Mucosa of rectum (tissue), 2 donors: ENCODE measurements around the gene CDH22.

Source experiments
- H3K27ac ChIP-seq, 2 donors: one replicate each; pipeline ENCODE4 v1.7.0; 2013; ENCODE audit warnings: inconsistent platforms in 2 of 2, low read depth in 2 of 2, low read length in 2 of 2
- H3K27me3 ChIP-seq, 2 donors: one replicate each; pipeline ENCODE4 v1.7.0; 2013; ENCODE audit warnings: low read length in 2 of 2; ENCODE audit not compliant: control insufficient read depth in 2 of 2, insufficient read depth in 2 of 2
- H3K36me3 ChIP-seq, 2 donors: one replicate each; pipeline ENCODE4 v1.7.0; 2013; ENCODE audit warnings: low read length in 2 of 2; ENCODE audit not compliant: control insufficient read depth in 2 of 2, insufficient read depth in 2 of 2
- H3K4me1 ChIP-seq, 2 donors: one replicate each; pipeline ENCODE4 v1.7.0; 2013; ENCODE audit warnings: low read length in 2 of 2, mild to moderate bottlenecking in 1 of 2; ENCODE audit not compliant: control insufficient read depth in 2 of 2, insufficient read depth in 2 of 2
- H3K4me3 ChIP-seq, 2 donors: one replicate each; pipeline ENCODE4 v1.7.0; 2013; ENCODE audit warnings: low read length in 2 of 2
- H3K9ac ChIP-seq, 2 donors: one replicate each; pipeline ENCODE4 v1.7.0; 2013; ENCODE audit warnings: low read length in 2 of 2, low read depth in 1 of 2, mild to moderate bottlenecking in 1 of 2
- H3K9me3 ChIP-seq, 2 donors: one replicate each; pipeline ENCODE4 v1.7.0; 2013; ENCODE audit warnings: low read length in 2 of 2; ENCODE audit not compliant: control insufficient read depth in 2 of 2
- donor health status: healthy.
- donor health status: Normal muscosa, but diverticular disease.

Gene CDH22

GRCh38 chr20:46230801-46231282 lies 77.5 kb downstream of the CDH22 start:
- H3K4me3 ChIP-seq, result no peak overlapping the region
- H3K9ac ChIP-seq, result no peak overlapping the region
- no peaks in the 10 kb centered on the region for H3K36me3 ChIP-seq
- H3K27me3 ChIP-seq, result peaks cover 0 to 2% of the 10 kb centered on the region in 2 donors
- no peaks in the 10 kb centered on the region for H3K4me1 ChIP-seq
- H3K9me3 ChIP-seq, result no peaks in the 10 kb centered on the region
- no peak overlapping the region for H3K27ac ChIP-seq

DNA sequence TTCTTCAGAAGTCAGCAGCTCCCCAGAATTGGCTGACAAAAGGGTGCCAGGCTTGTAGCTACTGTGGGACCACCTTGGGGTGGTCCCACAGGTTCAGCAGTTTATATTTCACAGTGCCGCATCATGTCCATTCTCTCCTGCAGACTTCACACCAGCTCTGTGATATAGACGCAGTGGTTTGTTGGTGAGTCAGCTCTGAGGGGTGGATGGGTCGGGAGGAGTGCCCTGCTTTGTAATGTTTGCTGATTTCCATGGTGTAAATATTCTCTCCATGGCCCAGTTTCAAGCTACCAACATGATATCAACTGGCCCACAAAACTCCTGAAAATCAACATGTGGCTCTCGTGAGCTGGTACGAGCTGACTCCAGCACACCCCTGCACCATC lies 78.2 kb downstream of the CDH22 start:
- Histone ChIP-seq H3K9ac (no peak overlapping the region), H3K4me1 (no peaks in the 10 kb centered on the region), H3K27me3 (peaks cover 0 to 2% of the 10 kb centered on the region in 2 donors), H3K36me3 (no peaks in the 10 kb centered on the region), H3K27ac (no peak overlapping the region), H3K4me3 (no peak overlapping the region), H3K9me3 (no peaks in the 10 kb centered on the region)

DNA sequence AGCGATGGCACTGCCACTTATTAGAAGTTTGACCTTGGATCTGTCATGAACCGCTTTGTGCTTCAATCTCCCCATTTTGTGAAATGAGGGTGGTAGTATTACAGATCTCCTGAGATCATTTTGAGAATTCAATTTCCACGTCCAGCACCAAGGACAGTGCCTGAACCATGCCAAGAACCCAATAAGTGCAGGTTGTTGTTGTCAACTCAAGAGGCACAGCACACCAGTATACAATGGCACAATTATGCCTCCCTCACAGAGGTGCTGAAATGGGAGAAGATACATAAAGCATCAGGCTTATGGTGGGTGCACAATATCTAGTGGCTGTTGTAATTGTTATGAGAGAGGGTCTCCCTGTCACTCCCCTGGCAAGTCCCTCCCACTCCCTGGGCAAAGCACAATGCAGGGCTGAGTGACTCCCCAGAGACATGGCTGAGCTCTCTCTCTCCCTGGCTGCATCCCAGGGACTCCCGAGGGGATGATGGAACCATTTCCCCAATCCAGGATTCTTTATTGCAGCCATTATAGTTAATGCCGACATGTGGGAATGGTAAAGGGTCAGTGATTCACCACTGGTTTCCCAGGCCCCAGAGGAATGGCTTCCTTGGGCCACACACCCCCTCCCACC lies 78.7 kb downstream of the CDH22 start:
- Histone ChIP-seq H3K36me3 (no peaks in the 10 kb centered on the region), H3K4me3 (no peak overlapping the region), H3K27ac (no peak overlapping the region), H3K9ac (no peak overlapping the region), H3K9me3 (no peaks in the 10 kb centered on the region), H3K4me1 (no peaks in the 10 kb centered on the region), H3K27me3 (peaks cover 0 to 2% of the 10 kb centered on the region in 2 donors)

GRCh38 chr20:46228670-46229069 lies 79.6 kb downstream of the CDH22 start:
- Histone ChIP-seq H3K27ac (no peak overlapping the region), H3K4me1 (no peaks in the 10 kb centered on the region), H3K4me3 (no peak overlapping the region), H3K9ac (no peak overlapping the region), H3K27me3 (peaks cover 0 to 2% of the 10 kb centered on the region in 2 donors), H3K36me3 (no peaks in the 10 kb centered on the region), H3K9me3 (no peaks in the 10 kb centered on the region)

DNA sequence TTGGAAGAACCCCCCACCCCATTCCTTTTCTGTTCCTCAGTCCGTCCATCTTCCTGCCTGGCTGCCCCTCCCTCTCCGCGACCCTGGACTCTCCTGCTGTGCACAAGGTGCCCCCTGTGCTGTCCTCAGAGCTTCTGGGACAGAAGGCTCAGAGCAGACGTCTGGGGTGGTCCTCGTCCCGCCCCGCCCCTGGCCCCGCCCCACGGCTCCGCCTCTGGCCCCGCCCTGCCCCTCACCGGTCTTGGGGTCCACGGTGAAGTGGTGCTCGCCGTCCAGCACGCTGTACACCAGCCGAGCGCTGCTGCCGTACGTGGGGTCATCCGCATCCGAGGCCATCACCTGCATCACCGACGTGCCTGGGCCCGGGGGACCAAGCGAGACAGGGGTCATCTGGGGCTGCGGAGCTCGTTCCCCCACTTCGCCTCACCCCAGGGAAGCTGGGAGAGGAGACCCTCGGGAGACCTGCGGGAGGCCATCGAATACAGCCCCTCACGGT lies 81.0 kb downstream of the CDH22 start:
- H3K27me3 ChIP-seq, result no peaks in the 10 kb centered on the region
- no peaks in the 10 kb centered on the region for H3K9me3 ChIP-seq

DNA sequence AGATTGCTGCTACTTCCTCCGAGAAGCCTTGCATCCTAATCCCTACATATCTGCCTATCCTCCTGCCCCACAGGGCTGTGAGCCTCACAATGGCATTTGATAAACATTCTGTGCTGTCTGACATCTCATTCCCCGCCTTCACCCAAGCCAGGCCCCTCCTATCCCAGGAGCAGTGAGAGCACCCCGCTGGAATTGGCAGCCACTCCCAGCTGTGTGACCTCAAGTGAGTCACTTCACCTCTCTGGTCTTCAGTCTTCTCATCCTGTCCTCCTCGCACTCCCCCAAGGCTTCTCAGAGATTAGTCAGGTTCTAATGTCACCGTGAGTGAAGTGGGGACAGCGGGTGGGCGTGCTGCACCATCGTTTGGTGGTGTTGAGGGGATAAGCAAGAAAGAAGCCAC lies 81.7 kb downstream of the CDH22 start:
- no peaks in the 10 kb centered on the region for H3K36me3 ChIP-seq
- no peak overlapping the region for H3K27ac ChIP-seq
- H3K9ac ChIP-seq, result no peak overlapping the region
- no peaks in the 10 kb centered on the region for H3K4me1 ChIP-seq
- no peaks in the 10 kb centered on the region for H3K9me3 ChIP-seq
- no peaks in the 10 kb centered on the region for H3K27me3 ChIP-seq
- no peak overlapping the region for H3K4me3 ChIP-seq

More for the DNA sequence above, 81.0 kb downstream of the CDH22 start:
- H3K27ac ChIP-seq, result no peak overlapping the region
- no peak overlapping the region for H3K4me3 ChIP-seq
- no peak overlapping the region for H3K9ac ChIP-seq
- no peaks in the 10 kb centered on the region for H3K4me1 ChIP-seq
- H3K36me3 ChIP-seq, result no peaks in the 10 kb centered on the region

DNA sequence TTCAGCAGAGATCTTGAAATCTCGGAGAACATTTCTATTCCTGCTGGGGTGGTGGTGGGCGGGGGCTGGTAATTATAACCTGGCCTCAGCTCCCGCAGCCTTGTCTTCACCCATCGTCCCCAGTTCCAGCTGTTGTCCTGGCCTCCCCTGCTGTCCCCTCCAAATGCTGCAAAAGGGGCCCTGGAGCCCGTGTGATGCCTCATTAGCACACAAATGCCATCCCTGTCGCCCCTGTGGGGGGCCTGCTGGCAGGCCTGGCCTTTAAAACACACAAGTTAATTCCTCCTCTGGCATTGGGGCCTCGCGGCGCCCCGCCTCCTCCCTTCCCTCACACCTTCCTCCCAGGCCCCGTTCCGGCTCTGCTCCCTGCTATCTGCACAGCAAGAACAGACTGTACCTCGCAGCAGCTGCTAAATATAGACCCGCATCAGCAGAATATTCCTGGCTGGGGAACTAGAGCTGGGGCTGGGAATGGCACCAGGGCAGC lies 85.7 kb downstream of the CDH22 start:
- Histone ChIP-seq H3K27ac (no peak overlapping the region), H3K4me1 (no peaks in the 10 kb centered on the region), H3K36me3 (no peaks in the 10 kb centered on the region), H3K4me3 (no peak overlapping the region), H3K9me3 (no peaks in the 10 kb centered on the region), H3K9ac (no peak overlapping the region), H3K27me3 (peaks cover 0 to 3% of the 10 kb centered on the region in 2 donors)

DNA sequence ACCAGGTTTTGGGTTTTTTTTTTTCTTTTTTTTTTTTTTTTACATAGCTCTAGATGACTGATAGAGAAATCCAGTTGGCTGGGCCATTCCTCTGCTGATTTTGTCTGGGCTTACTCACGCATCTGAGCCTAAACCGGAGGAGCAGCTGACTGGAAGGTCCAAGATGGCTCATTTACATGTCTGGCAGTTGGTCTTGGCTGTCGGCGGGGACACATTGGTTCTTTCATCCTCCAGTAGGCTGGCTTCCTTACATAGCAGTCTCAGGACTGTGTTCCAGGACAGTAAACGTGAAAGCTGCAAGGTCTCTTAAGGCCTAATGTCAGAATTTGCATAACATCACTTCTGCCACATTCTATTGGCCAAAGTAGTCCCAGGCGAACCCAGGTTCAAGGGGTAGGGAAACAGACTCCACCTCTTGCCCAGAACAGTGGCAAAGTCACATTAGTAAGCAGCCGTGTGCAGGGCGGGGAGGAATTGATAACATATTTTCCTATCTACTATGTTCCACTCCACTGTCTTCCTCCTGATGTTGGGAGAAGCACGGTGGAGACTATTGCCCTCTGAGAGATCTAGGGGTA lies 87.0 kb downstream of the CDH22 start:
- Histone ChIP-seq H3K4me3 (no peak overlapping the region), H3K4me1 (no peaks in the 10 kb centered on the region), H3K27ac (no peak overlapping the region), H3K27me3 (peaks cover 0 to 3% of the 10 kb centered on the region in 2 donors), H3K9ac (no peak overlapping the region), H3K36me3 (no peaks in the 10 kb centered on the region), H3K9me3 (no peaks in the 10 kb centered on the region)

DNA sequence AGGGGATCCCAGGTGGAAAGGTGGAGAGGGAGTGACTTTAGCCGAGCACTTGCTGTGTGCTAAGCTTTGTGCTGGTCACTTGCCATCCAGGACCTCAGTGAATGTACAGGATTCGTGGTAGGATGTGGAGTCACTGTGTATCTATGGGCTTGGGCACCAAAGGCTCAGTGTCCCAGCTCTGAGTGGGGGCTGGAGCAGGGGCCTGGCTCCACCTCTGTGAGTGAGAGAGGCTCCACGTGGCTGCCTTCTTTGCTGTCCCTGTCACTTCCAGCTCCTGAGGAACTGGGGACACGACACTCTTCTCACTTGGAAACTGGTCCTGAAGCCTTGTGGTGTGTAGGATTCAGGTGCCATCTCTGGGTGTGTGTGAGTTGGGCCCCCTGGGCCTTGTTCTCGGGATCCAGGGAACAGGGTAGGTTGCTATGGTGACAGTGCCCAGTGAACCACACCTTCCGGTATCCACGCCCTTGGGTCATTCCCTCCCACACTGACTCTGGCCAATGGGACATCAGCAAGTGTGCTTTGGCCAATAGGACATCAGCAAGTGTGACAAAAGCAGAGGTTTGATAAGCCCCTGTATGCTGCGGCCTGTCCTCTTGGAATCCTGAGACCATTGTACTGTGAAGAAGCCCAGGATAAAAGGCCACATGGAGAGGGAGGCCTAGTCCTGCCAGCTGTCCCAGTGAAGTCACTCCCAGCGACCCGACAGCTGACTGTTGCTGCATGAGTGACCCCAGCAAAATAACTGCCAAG lies 87.7 kb downstream of the CDH22 start:
- Histone ChIP-seq H3K27me3 (peaks cover 0 to 3% of the 10 kb centered on the region in 2 donors), H3K4me3 (no peak overlapping the region), H3K9ac (no peak overlapping the region), H3K36me3 (no peaks in the 10 kb centered on the region), H3K27ac (no peak overlapping the region), H3K4me1 (no peaks in the 10 kb centered on the region), H3K9me3 (no peaks in the 10 kb centered on the region)

GRCh38 chr20:46219920-46220319 lies 88.4 kb downstream of the CDH22 start:
- Histone ChIP-seq H3K9ac (no peak overlapping the region), H3K9me3 (no peaks in the 10 kb centered on the region), H3K27me3 (peaks cover 0 to 4% of the 10 kb centered on the region in 2 donors), H3K27ac (no peak overlapping the region), H3K36me3 (no peaks in the 10 kb centered on the region), H3K4me1 (no peaks in the 10 kb centered on the region), H3K4me3 (no peak overlapping the region)
